Heart left ventricle (tissue), 16 donors: ENCODE data around the gene KRT8. TPM values are rescaled to one million over a fixed set of nuclear protein-coding genes. Genes with fewer than 3 reads are reported as not detected.

Source experiments
- ATAC-seq, 4 donors: fragments of 200-7000 bp; cut with Tn5 transposase; one replicate each; pipeline ENCODE4 v1.9.1; 2020 to 2022; ENCODE audit warnings: moderate library complexity in 4 of 4, mild to moderate bottlenecking in 3 of 4, moderate number of reproducible peaks in 1 of 4
- DNase-seq, 5 donors: peaks; one replicate each; pipeline ENCODE4 v3.0.0-alpha.2; 2020
- H3K27ac ChIP-seq, 12 donors: fragments of 200-600 bp; sonication (generic) in 4 of 12; one replicate each; pipeline versions ENCODE4 v1.5.0 to v1.8.0; 2016 to 2022; ENCODE audit warnings: mild to moderate bottlenecking in 2 of 12
- H3K27me3 ChIP-seq, 9 donors: fragments of 200-600 bp; sonication (generic) in 2 of 9; one replicate each; pipeline versions ENCODE4 v1.5.1 to v1.8.0; 2016 to 2022; ENCODE audit warnings: mild to moderate bottlenecking in 3 of 9
- H3K36me3 ChIP-seq, 9 donors: fragments of 200-600 bp; sonication (generic) in 2 of 9; one replicate each; pipeline versions ENCODE4 v1.5.0 to v1.8.0; 2018 to 2022; ENCODE audit warnings: mild to moderate bottlenecking in 2 of 9
- H3K4me1 ChIP-seq, 12 donors: fragments of 200-600 bp; sonication (generic) in 4 of 12; one replicate each; pipeline versions ENCODE4 v1.5.0 to v1.8.0; 2016 to 2022; ENCODE audit warnings: mild to moderate bottlenecking in 3 of 12
- H3K4me3 ChIP-seq, 12 donors: fragments of 200-600 bp; sonication (generic) in 4 of 12; one replicate each; pipeline versions ENCODE4 v1.5.0 to v1.8.0; 2017 to 2022; ENCODE audit warnings: mild to moderate bottlenecking in 9 of 12, moderate library complexity in 4 of 12
- H3K9me3 ChIP-seq, 12 donors: fragments of 200-600 bp; sonication (generic) in 4 of 12; one replicate each; pipeline versions ENCODE4 v1.5.0 to v1.8.0; 2016 to 2022; ENCODE audit warnings: mild to moderate bottlenecking in 1 of 12
- POLR2A ChIP-seq, 2 donors: fragments of 450-650 bp; IDR thresholded peaks; one replicate each; pipeline ENCODE4 v1.6.1; 2017; ENCODE audit warnings: antibody characterized with exemption in 2 of 2, mild to moderate bottlenecking in 2 of 2, moderate library complexity in 2 of 2
- WGBS, 4 donors: extraction: QIAGEN DNeasy Blood & Tissue Kit in 2 of 4; methylation state at CpG; one replicate each; pipeline versions ENCODE4 v1.1.5 to v1.1.7; 2013 to 2018; 5-methylcytosine and 5-hydroxymethylcytosine counted together
- intact Hi-C, 10 donors: fragments of 100-400 bp; cut with DNase I; formaldehyde crosslinking; loops; one replicate each; pipeline versions ENCODE4 v1.11.1 to v1.14.2; 2022
- polyA plus RNA-seq, 2 donors: library from polyadenylated mRNA; stranded (reverse); fragments of 200-250 nt; gene quantifications; one replicate each; pipeline ENCODE4 v1.2.3, GENCODE V29; 2013
- total RNA-seq, 9 donors: library from RNA; depleted of rRNA in 2 of 9; stranded (reverse); fragments of >200 nt in 2 of 9; fragmentation: NEBNext Ultra II Directional in 3 of 9; extraction: Animal tissue kit (Norgen Biotek cat#: 25700) in 3 of 9; gene quantifications; one replicate each; pipeline versions ENCODE4 v1.1.0 to v1.2.4, GENCODE V29; 2016 to 2023
- TF ChIP-seq, protein P1 (sequence below), 12 donors: fragments of 200-600 bp; sonication (generic) in 4 of 12; IDR thresholded peaks; one replicate each; pipeline versions ENCODE4 v1.5.0 to v1.8.0; 2018 to 2022; ENCODE audit warnings: antibody characterized with exemption in 12 of 12, mild to moderate bottlenecking in 5 of 12
- donor health status: ischemic (EF 13 %, LVEDD 7.1; RV severe dilation, severe dysfunction).
- donor health status: healthy with polysubstance abuse.
- donor health status: DM: no; HTN: yes; CAD: no.
- donor health status: DM: no; HTN: no; CAD: no.
- donor health status: ischemic (EF 25% LVEDD 6.9; RV normal size, moderate dysfunction).
- donor health status: ischemic (EF 25% LVEDD 5.7; RV mildly dilated, moderate dysfunction).
- donor health status: healthy.
- donor health status: DM: yes; HTN: yes; CAD: no.
- donor health status: ischemic (EF 35%, LVEDD 5.7; RV mildly dilated, moderate dysfunction).
- donor health status: nonischemic (EF 11% LVEDD 7.7; RV severe dilation, severe dysfunction).
- donor health status: DM: yes; HTN: yes; CAD: no.
- donor health status: PGD.
- donor health status: ischemic (EF 29% LVEDD 5.4; RV normal size, mild dysfunction).
- donor health status: nonischemic (EF 23%, LVEDD 6.1; RV moderate dilation, normal function).

The KRT8 gene
- total and polyA plus RNA-seq, 11 donors = 79.9 to 227 (median 127) TPM

DNA sequence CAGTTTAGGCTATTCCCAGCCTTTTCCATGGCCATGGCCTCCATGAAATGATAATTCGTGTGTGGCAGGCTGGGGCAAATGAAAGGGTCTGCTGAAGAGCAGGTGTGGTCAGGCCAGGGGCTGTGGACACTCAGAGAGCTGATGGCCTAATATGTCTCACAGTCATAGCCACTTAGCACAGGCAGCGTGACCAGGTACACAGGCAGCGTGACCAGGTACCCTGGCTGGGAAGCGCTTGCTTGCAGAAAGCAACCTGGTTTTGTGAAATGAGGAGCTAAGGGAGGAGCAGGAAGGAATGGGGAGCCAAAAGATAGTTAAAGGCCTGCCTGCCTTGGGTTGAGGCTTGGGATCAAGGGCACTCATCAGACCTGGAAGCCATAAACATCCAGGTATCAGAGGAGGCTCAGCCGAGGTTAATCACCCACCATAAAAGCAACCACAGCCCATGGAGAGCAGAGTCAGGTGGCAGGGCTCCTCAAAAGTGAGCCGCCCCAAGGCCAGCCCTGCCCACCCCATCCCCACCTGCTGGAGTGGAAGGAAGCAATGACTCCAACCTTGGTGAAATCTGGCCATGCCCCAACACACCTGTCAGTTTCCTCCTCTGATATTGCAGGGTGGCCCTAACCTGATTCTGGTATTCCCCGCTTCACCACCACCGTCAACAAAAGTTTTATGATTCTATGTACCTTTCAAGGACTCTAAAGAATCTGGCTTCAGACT, 8.0 kb upstream of the KRT8 start:
- ATAC-seq = no peak
- no peak for DNase-seq
- no peak for TF ChIP-seq POLR2A (IDR thresholded peaks at IDR 0.05)
- TF ChIP-seq, protein P1, sequence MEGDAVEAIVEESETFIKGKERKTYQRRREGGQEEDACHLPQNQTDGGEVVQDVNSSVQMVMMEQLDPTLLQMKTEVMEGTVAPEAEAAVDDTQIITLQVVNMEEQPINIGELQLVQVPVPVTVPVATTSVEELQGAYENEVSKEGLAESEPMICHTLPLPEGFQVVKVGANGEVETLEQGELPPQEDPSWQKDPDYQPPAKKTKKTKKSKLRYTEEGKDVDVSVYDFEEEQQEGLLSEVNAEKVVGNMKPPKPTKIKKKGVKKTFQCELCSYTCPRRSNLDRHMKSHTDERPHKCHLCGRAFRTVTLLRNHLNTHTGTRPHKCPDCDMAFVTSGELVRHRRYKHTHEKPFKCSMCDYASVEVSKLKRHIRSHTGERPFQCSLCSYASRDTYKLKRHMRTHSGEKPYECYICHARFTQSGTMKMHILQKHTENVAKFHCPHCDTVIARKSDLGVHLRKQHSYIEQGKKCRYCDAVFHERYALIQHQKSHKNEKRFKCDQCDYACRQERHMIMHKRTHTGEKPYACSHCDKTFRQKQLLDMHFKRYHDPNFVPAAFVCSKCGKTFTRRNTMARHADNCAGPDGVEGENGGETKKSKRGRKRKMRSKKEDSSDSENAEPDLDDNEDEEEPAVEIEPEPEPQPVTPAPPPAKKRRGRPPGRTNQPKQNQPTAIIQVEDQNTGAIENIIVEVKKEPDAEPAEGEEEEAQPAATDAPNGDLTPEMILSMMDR (IDR thresholded peaks at IDR 0.05) = no peak
- no peaks in the 10 kb centered on the region for H3K9me3 ChIP-seq
- no peak overlapping the region for H3K4me3 ChIP-seq
- WGBS, 4 donors = 95 to 99% (median 96%) methylated on average over 7 to 8 of the region's 8 CpGs
- H3K27ac ChIP-seq = no peak overlapping the region
- no peaks in the 10 kb centered on the region for H3K36me3 ChIP-seq
- intact Hi-C loops = no loop called here
- no peaks in the 10 kb centered on the region for H3K27me3 ChIP-seq
- H3K4me1 ChIP-seq = peaks cover 0 to 3% (median 0%) of the 10 kb centered on the region in 12 donors

DNA sequence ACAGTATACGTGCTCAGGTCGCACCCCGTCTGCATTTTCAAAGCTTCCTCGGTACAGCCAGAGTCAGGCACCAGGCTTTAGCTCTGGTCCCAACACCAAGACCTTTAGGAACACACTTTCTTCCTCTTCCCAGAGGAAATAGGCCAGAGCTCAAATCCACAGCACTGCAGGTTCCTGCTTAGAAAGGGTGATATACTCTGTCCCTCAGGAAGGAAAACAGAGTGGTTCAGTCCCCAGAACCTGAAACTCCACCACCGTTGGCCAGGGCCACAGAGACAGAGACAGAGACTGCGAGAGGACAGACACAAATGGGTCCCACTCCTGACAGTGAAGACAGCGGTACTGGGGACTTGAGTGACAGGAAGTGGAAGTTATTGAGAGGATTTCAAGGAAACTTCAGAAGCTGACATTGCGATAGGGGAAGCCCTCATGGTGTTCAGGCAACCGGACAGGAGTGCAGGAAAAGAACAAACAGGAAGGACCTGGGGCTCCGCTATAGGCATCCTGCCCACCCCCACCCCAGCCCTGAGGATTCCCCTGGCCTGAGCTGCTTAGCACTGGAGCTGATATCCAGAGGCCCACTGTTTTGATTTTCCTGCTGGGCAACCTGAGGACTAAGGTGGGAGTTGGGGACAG, 5.5 kb upstream of the KRT8 start:
- no peaks in the 10 kb centered on the region for H3K9me3 ChIP-seq
- no peaks in the 10 kb centered on the region for H3K36me3 ChIP-seq
- DNase-seq (no peak), ATAC-seq (no peak)
- intact Hi-C loops = no loop called here
- WGBS, 4 donors = 71 to 79% (median 75%) methylated on average over 10 of the region's 10 CpGs
- no peak overlapping the region for H3K27ac ChIP-seq
- TF ChIP-seq, protein P1 (IDR thresholded peaks at IDR 0.05) = no peak
- TF ChIP-seq POLR2A (IDR thresholded peaks at IDR 0.05) = no peak
- H3K4me1 ChIP-seq = peaks cover 0 to 12% (median 0%) of the 10 kb centered on the region in 12 donors
- no peak overlapping the region for H3K4me3 ChIP-seq
- no peaks in the 10 kb centered on the region for H3K27me3 ChIP-seq

DNA sequence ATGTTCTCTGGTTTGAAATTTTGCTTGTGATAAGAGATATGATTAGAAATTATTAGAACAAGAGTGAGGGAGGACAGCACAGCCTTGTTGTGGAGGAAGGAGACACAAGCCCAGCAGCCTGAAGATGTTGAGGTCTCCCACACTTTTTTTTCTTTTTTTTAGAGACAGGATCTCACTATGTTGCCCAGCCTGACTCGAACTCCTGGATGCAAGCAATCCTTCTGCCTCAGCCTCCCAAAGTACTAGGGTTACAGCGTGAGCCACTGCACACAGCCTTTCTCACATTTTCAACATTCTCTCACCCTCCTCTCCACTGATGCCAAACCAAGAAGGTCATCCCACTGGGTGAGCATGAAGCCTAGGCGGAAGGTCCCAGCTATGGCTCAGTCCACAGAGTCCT, 4.9 kb upstream of the KRT8 start:
- Histone ChIP-seq H3K36me3 (no peaks in the 10 kb centered on the region), H3K27me3 (no peaks in the 10 kb centered on the region), H3K4me3 (no peak overlapping the region), H3K4me1 (peaks cover 0 to 12% (median 0%) of the 10 kb centered on the region in 12 donors), H3K27ac (no peak overlapping the region), H3K9me3 (no peaks in the 10 kb centered on the region)
- TF ChIP-seq, protein P1 (IDR thresholded peaks at IDR 0.05) = no peak
- no peak for TF ChIP-seq POLR2A (IDR thresholded peaks at IDR 0.05)
- intact Hi-C loops = no loop called here
- DNase-seq = no peak
- ATAC-seq = no peak
- WGBS, 4 donors = 94 to 98% (median 96%) methylated on average over 3 of the region's 3 CpGs

DNA sequence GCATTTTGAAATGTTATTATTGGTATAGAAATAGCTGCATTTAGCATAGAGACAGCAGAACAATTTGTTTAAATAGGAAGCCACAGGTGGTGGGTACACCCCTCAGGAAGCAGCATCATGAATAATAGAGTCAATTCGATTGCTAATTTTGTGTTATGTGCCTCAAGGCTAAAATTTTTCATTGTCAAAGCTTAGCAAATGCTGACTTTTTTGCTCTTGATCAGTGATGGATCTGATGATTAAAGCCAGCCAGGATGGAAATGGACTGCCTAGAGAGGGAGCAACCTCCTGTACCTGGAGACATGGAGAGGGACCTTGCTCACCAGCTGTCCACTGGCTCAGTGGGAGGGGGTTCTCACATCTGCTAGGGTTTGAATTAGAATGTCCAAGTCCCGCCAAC, 4.5 kb upstream of the KRT8 start:
- H3K27ac ChIP-seq = no peak overlapping the region
- intact Hi-C loops = no loop called here
- WGBS, 4 donors = 77 to 83% (median 81%) methylated on average over 2 of the region's 2 CpGs

More for the DNA sequence above, 4.5 kb upstream of the KRT8 start:
- no peak overlapping the region for H3K4me3 ChIP-seq
- no peaks in the 10 kb centered on the region for H3K36me3 ChIP-seq
- DNase-seq (no peak), ATAC-seq (no peak)
- TF ChIP-seq, protein P1 (IDR thresholded peaks at IDR 0.05) = no peak
- no peak for TF ChIP-seq POLR2A (IDR thresholded peaks at IDR 0.05)
- H3K4me1 ChIP-seq = peaks cover 0 to 12% (median 0%) of the 10 kb centered on the region in 12 donors
- H3K9me3 ChIP-seq = no peaks in the 10 kb centered on the region
- no peaks in the 10 kb centered on the region for H3K27me3 ChIP-seq
